PC-3 (cell line): ENCODE results near the gene HNRNPLL. TPM values are rescaled to one million over a fixed set of nuclear protein-coding genes. Genes with fewer than 3 reads are reported as not detected.
A peak's percentile ranks its signal among the peaks of the same experiment; 100 is the strongest.

Source experiments
- ATAC-seq: fragments of 200-7000 bp; cut with Tn5 transposase; 2 replicates; pipeline ENCODE4 v1.9.1; 2020; ENCODE audit warnings: mild to moderate bottlenecking, moderate library complexity
- BruUV-seq: library from RNA; stranded (reverse); fragments of 400-500 nt; replicated peaks from 2 replicates; lab custom pipeline; 2021; lab: Mats Ljungman, UMichigan
- CTCF ChIA-PET: fragments of 300-600 bp; sonication (Branson Sonifier 250); formaldehyde crosslinking; loops from one replicate; lab custom pipeline; 2022; ENCODE audit warnings: antibody characterized with exemption; lab: Charles Lee
- POLR2A ChIA-PET: fragments of 300-600 bp; sonication (Branson Sonifier 250); formaldehyde crosslinking; loops from one replicate; lab custom pipeline; 2022; ENCODE audit warnings: antibody characterized with exemption; ENCODE audit not compliant: unreplicated experiment; lab: Charles Lee
- DNase-seq: peaks from one replicate; pipeline ENCODE4 v3.0.0-alpha.2; 2015
- H2AFZ ChIP-seq: fragments of 300-600 bp; sonication (generic); 2 replicates; pipeline ENCODE4 v1.6.0; 2016; ENCODE audit warnings: antibody characterized with exemption, low read length
- H3F3A ChIP-seq: fragments of 300-600 bp; sonication (generic); one replicate; pipeline ENCODE4 v1.6.0; 2017; ENCODE audit warnings: antibody characterized with exemption, low read length, control low read depth, mild to moderate bottlenecking; ENCODE audit not compliant: unreplicated experiment
- H3K27ac ChIP-seq: fragments of 300-600 bp; sonication (generic); 2 replicates; pipeline ENCODE4 v1.5.1; 2016; ENCODE audit warnings: mild to moderate bottlenecking, low read length
- H3K27me3 ChIP-seq: fragments of 300-600 bp; sonication (generic); 2 replicates; pipeline ENCODE4 v1.6.1; 2016; ENCODE audit warnings: low read length, mixed read lengths
- H3K36me3 ChIP-seq: fragments of 300-600 bp; sonication (generic); 2 replicates; pipeline ENCODE4 v1.6.1; 2016; ENCODE audit warnings: low read depth, mixed run types, low read length, mixed read lengths
- H3K4me1 ChIP-seq: fragments of 300-600 bp; sonication (generic); 2 replicates; pipeline ENCODE4 v1.5.1; 2016; ENCODE audit warnings: low read length; ENCODE audit not compliant: insufficient read depth
- H3K4me2 ChIP-seq: fragments of 300-600 bp; sonication (generic); 2 replicates; pipeline ENCODE4 v1.6.0; 2016; ENCODE audit warnings: low read length
- H3K4me3 ChIP-seq: fragments of 300-600 bp; sonication (generic); 2 replicates; pipeline ENCODE4 v1.5.1; 2016; ENCODE audit warnings: mild to moderate bottlenecking, low read length, mixed read lengths
- H3K79me2 ChIP-seq: fragments of 300-600 bp; sonication (generic); 2 replicates; pipeline ENCODE4 v1.6.1; 2017; ENCODE audit warnings: low read length, mixed read lengths
- H3K9ac ChIP-seq: fragments of 300-600 bp; sonication (generic); 2 replicates; pipeline ENCODE4 v1.6.0; 2016; ENCODE audit warnings: mild to moderate bottlenecking, low read length
- H3K9me2 ChIP-seq: fragments of 300-600 bp; sonication (generic); replicated peaks from 2 replicates; pipeline ENCODE4 v1.6.1; 2016; ENCODE audit warnings: mixed run types, low read length, mixed read lengths
- H3K9me3 ChIP-seq: fragments of 300-600 bp; sonication (generic); 2 replicates; pipeline ENCODE4 v1.6.1; 2016; ENCODE audit warnings: low read length, mixed read lengths
- H4K20me1 ChIP-seq: fragments of 300-600 bp; sonication (generic); 2 replicates; pipeline ENCODE4 v1.6.1; 2016; ENCODE audit warnings: low read length, mixed read lengths
- EZH2 ChIP-seq: fragments of 300-600 bp; sonication (generic); IDR thresholded peaks from one replicate; pipeline ENCODE4 v1.6.1; 2017; ENCODE audit warnings: antibody characterized with exemption, mild to moderate bottlenecking, low read length; ENCODE audit not compliant: unreplicated experiment
- EZH2phosphoT487 ChIP-seq: fragments of 300-600 bp; sonication (generic); IDR thresholded peaks from 2 replicates; pipeline ENCODE4 v1.6.1; 2018; ENCODE audit warnings: mild to moderate bottlenecking, antibody characterized with exemption, low read length, borderline replicate concordance
- intact Hi-C: fragments of 100-400 bp; cut with micrococcal nuclease; formaldehyde crosslinking; loops from 2 replicates; pipeline ENCODE4 v1.9.0; 2023
- total RNA-seq: library from RNA; depleted of rRNA; stranded (reverse); fragments of >200 nt; gene quantifications from 2 replicates; pipeline ENCODE4 v1.2.3, GENCODE V29; 2014
- TF ChIP-seq, protein P1 (sequence below): fragments of 300-600 bp; sonication (generic); conservative IDR thresholded peaks from 2 replicates; pipeline ENCODE4 v1.5.1; 2017; ENCODE audit warnings: antibody characterized with exemption, low read depth, mild to moderate bottlenecking, low read length

The HNRNPLL gene
- total RNA-seq, 1 experiment from 2014 or later, result 30.1 TPM

DNA sequence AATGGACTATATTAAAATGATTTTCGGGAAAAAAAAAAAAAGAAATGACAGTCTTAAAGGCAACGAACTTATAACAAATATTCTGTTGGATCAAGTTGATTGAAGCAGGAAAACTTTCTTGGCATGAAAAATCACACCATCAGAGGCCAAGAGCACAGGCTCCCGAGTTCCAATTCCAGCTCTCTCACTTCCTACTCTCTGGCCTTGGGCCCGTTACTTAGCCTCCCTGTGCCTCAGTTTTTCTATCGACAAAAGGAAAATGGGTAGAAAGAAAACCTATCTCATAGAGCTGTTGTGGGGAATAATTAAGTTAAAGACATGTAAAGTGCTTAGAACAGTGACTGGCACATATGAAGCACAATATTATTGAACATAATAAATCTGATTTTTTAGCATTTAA lies 74.2 kb downstream of the HNRNPLL start:
- Histone ChIP-seq H3F3A (no peaks in the 10 kb centered on the region), H4K20me1 (no peaks in the 10 kb centered on the region), H3K79me2 (no peaks in the 10 kb centered on the region), H3K27ac (no peak overlapping the region), H3K27me3 (no peaks in the 10 kb centered on the region), H3K9me3 (no peaks in the 10 kb centered on the region), H3K4me1 (peaks cover 12% of the 10 kb centered on the region), H3K9me2 (no peaks in the 10 kb centered on the region), H3K36me3 (no peaks in the 10 kb centered on the region), H3K4me3 (peak overlapping the region; percentile 71), H2AFZ (peak overlapping the region; percentile 49), H3K9ac (no peak overlapping the region), H3K4me2 (peak overlapping the region; percentile 85)
- DNase-seq, result no peak
- ChIA-PET POLR2A (no interaction called here), CTCF (no interaction called here)
- ATAC-seq, result no peak
- intact Hi-C loops, result no loop called here
- no TSS peak for BruUV-seq
- no peak for TF ChIP-seq EZH2phosphoT487
- TF ChIP-seq, protein P1, sequence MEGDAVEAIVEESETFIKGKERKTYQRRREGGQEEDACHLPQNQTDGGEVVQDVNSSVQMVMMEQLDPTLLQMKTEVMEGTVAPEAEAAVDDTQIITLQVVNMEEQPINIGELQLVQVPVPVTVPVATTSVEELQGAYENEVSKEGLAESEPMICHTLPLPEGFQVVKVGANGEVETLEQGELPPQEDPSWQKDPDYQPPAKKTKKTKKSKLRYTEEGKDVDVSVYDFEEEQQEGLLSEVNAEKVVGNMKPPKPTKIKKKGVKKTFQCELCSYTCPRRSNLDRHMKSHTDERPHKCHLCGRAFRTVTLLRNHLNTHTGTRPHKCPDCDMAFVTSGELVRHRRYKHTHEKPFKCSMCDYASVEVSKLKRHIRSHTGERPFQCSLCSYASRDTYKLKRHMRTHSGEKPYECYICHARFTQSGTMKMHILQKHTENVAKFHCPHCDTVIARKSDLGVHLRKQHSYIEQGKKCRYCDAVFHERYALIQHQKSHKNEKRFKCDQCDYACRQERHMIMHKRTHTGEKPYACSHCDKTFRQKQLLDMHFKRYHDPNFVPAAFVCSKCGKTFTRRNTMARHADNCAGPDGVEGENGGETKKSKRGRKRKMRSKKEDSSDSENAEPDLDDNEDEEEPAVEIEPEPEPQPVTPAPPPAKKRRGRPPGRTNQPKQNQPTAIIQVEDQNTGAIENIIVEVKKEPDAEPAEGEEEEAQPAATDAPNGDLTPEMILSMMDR, result no peak
- no peak for TF ChIP-seq EZH2

DNA sequence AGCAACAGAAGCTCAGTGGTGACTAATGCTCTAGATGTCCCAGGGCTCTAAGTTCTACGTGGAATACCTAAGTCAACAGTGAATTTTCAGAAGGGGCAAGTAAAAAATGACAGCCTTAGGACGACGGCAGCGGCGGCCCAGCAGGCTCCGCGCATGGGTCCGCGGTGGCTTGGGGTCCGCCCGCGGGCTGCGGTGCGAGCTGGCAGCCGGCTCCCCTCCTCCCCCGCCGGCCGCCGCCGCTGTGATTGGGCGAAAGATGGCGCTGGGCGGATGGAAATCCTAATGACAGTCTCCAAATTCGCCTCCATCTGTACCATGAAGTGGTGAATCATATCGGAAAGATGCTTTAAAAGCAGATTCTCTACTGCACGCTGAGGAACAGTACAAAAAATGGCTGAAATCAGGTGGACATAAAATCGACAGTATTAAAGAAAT lies 74.7 kb downstream of the HNRNPLL start:
- no peaks in the 10 kb centered on the region for H3F3A ChIP-seq
- H3K79me2 ChIP-seq, result no peaks in the 10 kb centered on the region
- H3K4me2 ChIP-seq, result peak overlapping the region; percentile 85
- H4K20me1 ChIP-seq, result no peaks in the 10 kb centered on the region
- DNase-seq, result peak; percentile 73
- H3K4me1 ChIP-seq, result peaks cover 12% of the 10 kb centered on the region
- intact Hi-C loops, result no loop called here
- no TSS peak for BruUV-seq
- POLR2A ChIA-PET, result interaction anchor here (0.7 kb wide), 1 partner anchor 287 kb away, joined by 5 read pairs; no protein-coding TSS in a partner anchor
- TF ChIP-seq EZH2 (no peak), EZH2phosphoT487 (no peak)
- TF ChIP-seq, protein P1, result no peak; the same call in 1 of the 2 replicates
- H3K9me2 ChIP-seq, result no peaks in the 10 kb centered on the region
- H3K9ac ChIP-seq, result peak overlapping the region; percentile 38
- H3K36me3 ChIP-seq, result no peaks in the 10 kb centered on the region
- CTCF ChIA-PET, result interaction anchor here (0.6 to 0.7 kb wide), 2 partner anchors 79 to 239 kb away, joined by 3 to 5 read pairs; no protein-coding TSS in a partner anchor
- ATAC-seq, result peak; percentile 90
- 0 out of 2 replicates have a peak overlapping the region, but pooled peaks have one; percentile 10 for H3K27ac ChIP-seq
- peak overlapping the region; percentile 49 for H2AFZ ChIP-seq
- no peaks in the 10 kb centered on the region for H3K27me3 ChIP-seq
- H3K4me3 ChIP-seq, result peak overlapping the region; percentile 71
- no peaks in the 10 kb centered on the region for H3K9me3 ChIP-seq

DNA sequence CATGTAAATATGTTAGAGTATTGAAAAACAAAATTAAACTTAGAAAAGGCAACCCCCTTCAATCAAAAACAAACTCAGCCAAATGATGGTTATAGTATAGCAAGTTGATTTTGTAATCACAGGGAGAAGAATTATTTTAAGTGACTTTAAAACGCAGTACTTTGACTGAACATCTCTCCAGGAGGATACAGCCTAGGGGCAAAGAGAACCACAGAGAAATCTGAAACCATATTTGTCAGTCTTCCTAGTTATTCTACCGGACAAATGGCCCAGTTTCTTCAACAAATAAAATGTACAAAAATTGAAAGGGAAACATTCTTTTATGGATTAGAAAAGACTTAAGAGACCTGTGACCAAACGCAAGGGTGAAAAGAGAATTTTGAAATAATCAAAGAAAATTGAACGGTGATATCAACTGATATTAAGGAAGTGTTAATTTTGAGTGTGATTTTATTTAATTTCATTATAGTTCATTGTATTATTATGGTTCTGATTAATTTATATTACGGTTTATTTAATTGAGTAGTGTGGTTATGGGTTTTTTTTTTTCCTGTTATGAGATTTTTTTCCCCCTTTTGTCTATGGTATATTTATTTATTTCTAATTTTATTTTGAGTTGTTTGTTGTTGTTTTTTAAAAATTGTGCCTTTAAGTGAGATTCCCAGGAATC lies 75.3 kb downstream of the HNRNPLL start:
- Histone ChIP-seq H2AFZ (peak overlapping the region; percentile 49), H3K4me1 (peaks cover 14% of the 10 kb centered on the region), H3K27me3 (no peaks in the 10 kb centered on the region), H3K27ac (0 out of 2 replicates have a peak overlapping the region, but pooled peaks have one; percentile 10), H3K4me2 (peak overlapping the region; percentile 85), H3K36me3 (no peaks in the 10 kb centered on the region), H3K9ac (peak overlapping the region; percentile 38), H3K9me3 (no peaks in the 10 kb centered on the region), H3K9me2 (no peaks in the 10 kb centered on the region), H3K4me3 (peak overlapping the region; percentile 71), H3K79me2 (no peaks in the 10 kb centered on the region), H3F3A (no peaks in the 10 kb centered on the region), H4K20me1 (no peaks in the 10 kb centered on the region)
- ATAC-seq, result no peak
- peak; percentile 43 for DNase-seq
- BruUV-seq, result no TSS peak
- ChIA-PET CTCF (interaction anchor here (0.6 to 0.7 kb wide), 2 partner anchors 79 to 238 kb away, joined by 3 to 5 read pairs; no protein-coding TSS in a partner anchor), POLR2A (interaction anchor here (0.7 kb wide), 1 partner anchor 287 kb away, joined by 5 read pairs; no protein-coding TSS in a partner anchor)
- intact Hi-C loops, result no loop called here
- TF ChIP-seq EZH2 (no peak), EZH2phosphoT487 (no peak)
- TF ChIP-seq, protein P1, result no peak
